SK-N-SH (cell line): ENCODE data around the gene GALNT13. TPM values are rescaled to one million over a fixed set of nuclear protein-coding genes. Genes with fewer than 3 reads are reported as not detected.

Experiments used
- CTCF ChIA-PET: fragments of 300-600, 350-600 bp; formaldehyde crosslinking; extraction: SDS; loops from one replicate; lab custom pipeline; 2021; lab: Yijun Ruan, JAX
- POLR2A ChIA-PET: fragments of 350-600 bp; sonication (Branson Sonifier 250); formaldehyde crosslinking; extraction: SDS; loops from one replicate; lab custom pipeline; 2020; ENCODE audit warnings: antibody characterized with exemption, inconsistent platforms; lab: Yijun Ruan, JAX
- DNase-seq: peaks from one replicate; pipeline ENCODE4 v3.0.0; 2012
- H2AFZ ChIP-seq: fragments of 200-600 bp; sonication (generic); 2 replicates; pipeline ENCODE4 v1.8.1; 2016; ENCODE audit warnings: antibody characterized with exemption, mild to moderate bottlenecking, low read depth
- H3F3A ChIP-seq: fragments of 200-600 bp; sonication (generic); replicated peaks from 2 replicates; pipeline ENCODE3; 2016; ENCODE audit warnings: antibody characterized with exemption, mild to moderate bottlenecking; ENCODE audit not compliant: insufficient read depth
- H3K27ac ChIP-seq, 2 experiments: fragments of 200-500 bp in 1 of 2; fragments of 200-600 bp in 1 of 2; sonication (Bioruptor generic) in 1 of 2; sonication (generic), shearing (Covaris generic) in 1 of 2; 2 replicates each; pipeline versions ENCODE4 v1.5.1 to v1.6.1; 2014 to 2016; ENCODE audit warnings: low read depth in 2 of 2, inconsistent platforms in 1 of 2, low read length in 1 of 2, mild to moderate bottlenecking in 1 of 2, mixed read lengths in 1 of 2
- H3K27me3 ChIP-seq: fragments of 200-600 bp; sonication (generic), shearing (Covaris generic); 2 replicates; pipeline ENCODE4 v1.6.1; 2016; ENCODE audit warnings: mixed run types; ENCODE audit not compliant: insufficient read depth
- H3K36me3 ChIP-seq, 2 experiments: fragments of 200-500 bp in 1 of 2; fragments of 200-600 bp in 1 of 2; sonication (Bioruptor generic) in 1 of 2; sonication (generic) in 1 of 2; replicated peaks in 1 of 2; 2 replicates each; pipeline versions ENCODE3 to v1.5.1; 2014 to 2016; ENCODE audit warnings: low read length in 1 of 2, mild to moderate bottlenecking in 1 of 2; ENCODE audit not compliant: insufficient read depth in 2 of 2, control insufficient read depth in 1 of 2
- H3K4me1 ChIP-seq, 2 experiments: fragments of 200-500 bp in 1 of 2; fragments of 200-600 bp in 1 of 2; sonication (Bioruptor generic) in 1 of 2; sonication (generic), shearing (Covaris generic) in 1 of 2; 2 replicates each; pipeline versions ENCODE4 v1.5.1 to v1.6.1; 2014 to 2016; ENCODE audit warnings: low read depth in 1 of 2, low read length in 1 of 2, mixed run types in 1 of 2; ENCODE audit not compliant: insufficient read depth in 2 of 2, control insufficient read depth in 1 of 2
- H3K4me2 ChIP-seq: fragments of 200-600 bp; sonication (generic), shearing (Covaris generic); 2 replicates; pipeline ENCODE4 v1.6.1; 2017; ENCODE audit warnings: mixed run types
- H3K4me3 ChIP-seq, 2 experiments: fragments of 200-500 bp in 1 of 2; fragments of 200-600 bp in 1 of 2; sonication (Bioruptor generic) in 1 of 2; sonication (generic), shearing (Covaris generic) in 1 of 2; 2 replicates each; pipeline versions ENCODE4 v1.5.1 to v1.8.1; 2014 to 2016; ENCODE audit warnings: low read depth in 2 of 2, inconsistent platforms in 1 of 2, low read length in 1 of 2, mild to moderate bottlenecking in 1 of 2, mixed read lengths in 1 of 2, moderate library complexity in 1 of 2
- H3K79me2 ChIP-seq: fragments of 200-600 bp; sonication (generic); 2 replicates; pipeline ENCODE4 v1.8.1; 2017; ENCODE audit warnings: mild to moderate bottlenecking; ENCODE audit not compliant: insufficient read depth
- H3K9ac ChIP-seq: fragments of 200-600 bp; sonication (generic); 2 replicates; pipeline ENCODE4 v1.6.1; 2017; ENCODE audit warnings: mixed run types
- H3K9me2 ChIP-seq: fragments of 200-600 bp; sonication (generic); 2 replicates; pipeline ENCODE4 v1.6.1; 2017; ENCODE audit warnings: mixed run types
- H3K9me3 ChIP-seq: fragments of 200-600 bp; sonication (generic); 2 replicates; pipeline ENCODE4 v1.6.1; 2017; ENCODE audit warnings: mixed run types, mild to moderate bottlenecking, moderate library complexity
- H4K20me1 ChIP-seq: fragments of 200-600 bp; sonication (generic); 2 replicates; pipeline ENCODE4 v1.6.1; 2017; ENCODE audit warnings: mild to moderate bottlenecking, mixed run types; ENCODE audit not compliant: insufficient read depth
- CHD2 ChIP-seq: fragments of 150-350 bp; IDR thresholded peaks from 2 replicates; pipeline ENCODE4 v1.6.1; 2018; ENCODE audit warnings: low read length; ENCODE audit not compliant: partially characterized antibody
- EZH2phosphoT487 ChIP-seq: fragments of 200-600 bp; sonication (generic); IDR thresholded peaks from 2 replicates; pipeline ENCODE4 v1.6.1; 2017; ENCODE audit warnings: low read depth, mixed run types, mild to moderate bottlenecking, antibody characterized with exemption, moderate library complexity, borderline replicate concordance
- FOXJ3 ChIP-seq: sonication (generic); formaldehyde crosslinking; IDR thresholded peaks from 2 replicates; pipeline ENCODE4 v1.5.1; 2020; ENCODE audit warnings: mild to moderate bottlenecking, missing genetic modification reagents
- MEF2A ChIP-seq: IDR thresholded peaks from 2 replicates; pipeline ENCODE4 v1.4.0; 2012; ENCODE audit warnings: low read depth, borderline replicate concordance
- MXI1 ChIP-seq: IDR thresholded peaks from 2 replicates; pipeline ENCODE4 v1.6.1; 2012; ENCODE audit warnings: mild to moderate bottlenecking, low read depth, low read length, improper control_type of control experiment
- NFIC ChIP-seq: IDR thresholded peaks from 2 replicates; pipeline ENCODE4 v1.4.0; 2012; ENCODE audit warnings: borderline replicate concordance
- NRF1 ChIP-seq: IDR thresholded peaks from 2 replicates; pipeline ENCODE4 v1.6.1; 2012; ENCODE audit warnings: low read depth, mild to moderate bottlenecking, low read length
- RAD21 ChIP-seq: IDR thresholded peaks from 2 replicates; pipeline ENCODE4 v1.6.1; 2012; ENCODE audit warnings: mild to moderate bottlenecking, low read length
- RCOR1 ChIP-seq: fragments of 150-350 bp; IDR thresholded peaks from 2 replicates; pipeline ENCODE4 v1.6.1; 2017; ENCODE audit warnings: antibody characterized with exemption, low read length
- REST ChIP-seq: IDR thresholded peaks from 2 replicates; pipeline ENCODE4 v1.6.1; 2012; ENCODE audit warnings: mild to moderate bottlenecking, low read depth, low read length, moderate library complexity
- RFX5 ChIP-seq: IDR thresholded peaks from 2 replicates; pipeline ENCODE4 v1.6.1; 2012; ENCODE audit warnings: mild to moderate bottlenecking, improper control_type of control experiment, low read length
- RXRA ChIP-seq: IDR thresholded peaks from 2 replicates; pipeline ENCODE4 v1.4.0; 2012; ENCODE audit warnings: low read depth, mild to moderate bottlenecking, borderline replicate concordance
- SIN3A ChIP-seq: IDR thresholded peaks from 2 replicates; pipeline ENCODE4 v1.6.1; 2012; ENCODE audit warnings: low read depth, mild to moderate bottlenecking, low read length, moderate library complexity, borderline replicate concordance
- SMC3 ChIP-seq: IDR thresholded peaks from 2 replicates; pipeline ENCODE4 v1.6.1; 2012; ENCODE audit warnings: low read depth, low read length, improper control_type of control experiment
- TAF1 ChIP-seq: IDR thresholded peaks from 2 replicates; pipeline ENCODE4 v1.6.1; 2012; ENCODE audit warnings: low read depth, mild to moderate bottlenecking, low read length, moderate library complexity, borderline replicate concordance
- TCF12 ChIP-seq: IDR thresholded peaks from 2 replicates; pipeline ENCODE4 v1.4.0; 2012
- USF1 ChIP-seq: IDR thresholded peaks from 2 replicates; pipeline ENCODE4 v1.4.0; 2012; ENCODE audit warnings: low read depth, borderline replicate concordance
- WGBS: methylation state at CpG from one replicate; pipeline ENCODE4 v1.1.6; 2017; ENCODE audit warnings: low lambda C conversion rate; 5-methylcytosine and 5-hydroxymethylcytosine counted together
- polyA plus RNA-seq, 3 experiments: library from polyadenylated mRNA; depleted of rRNA; stranded (reverse); fragments of >200 nt; gene quantifications; 2 replicates each; pipeline ENCODE4 v1.2.3, GENCODE V29; 2012
- TF ChIP-seq, protein P1 (sequence below): fragments of 200-600 bp; sonication (generic); IDR thresholded peaks from 2 replicates; pipeline ENCODE4 v1.6.1; 2017; ENCODE audit warnings: antibody characterized with exemption, mild to moderate bottlenecking, moderate library complexity

The GALNT13 gene
- polyA plus RNA-seq, 1 of the 3 experiments (the other 2 are of a cell fraction) = 0.33 TPM

DNA sequence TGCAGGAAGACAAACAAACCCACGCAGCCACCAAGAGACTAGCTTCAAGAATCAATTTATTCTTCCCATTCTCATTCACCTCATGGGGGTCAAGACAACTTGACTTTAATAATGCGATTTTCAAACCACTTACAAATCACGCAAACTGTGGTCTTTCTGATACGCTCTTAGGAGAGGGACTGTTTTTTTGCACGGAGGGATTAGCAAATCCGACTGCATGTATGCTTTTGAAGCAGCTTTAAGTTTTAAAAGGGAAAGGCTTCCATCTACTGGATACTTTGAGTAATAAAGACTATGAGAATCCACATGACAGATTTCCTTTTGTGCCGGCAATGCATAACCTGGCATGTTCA lies 503.8 kb downstream of the GALNT13 start:
- no peaks in the 10 kb centered on the region for H4K20me1 ChIP-seq

DNA sequence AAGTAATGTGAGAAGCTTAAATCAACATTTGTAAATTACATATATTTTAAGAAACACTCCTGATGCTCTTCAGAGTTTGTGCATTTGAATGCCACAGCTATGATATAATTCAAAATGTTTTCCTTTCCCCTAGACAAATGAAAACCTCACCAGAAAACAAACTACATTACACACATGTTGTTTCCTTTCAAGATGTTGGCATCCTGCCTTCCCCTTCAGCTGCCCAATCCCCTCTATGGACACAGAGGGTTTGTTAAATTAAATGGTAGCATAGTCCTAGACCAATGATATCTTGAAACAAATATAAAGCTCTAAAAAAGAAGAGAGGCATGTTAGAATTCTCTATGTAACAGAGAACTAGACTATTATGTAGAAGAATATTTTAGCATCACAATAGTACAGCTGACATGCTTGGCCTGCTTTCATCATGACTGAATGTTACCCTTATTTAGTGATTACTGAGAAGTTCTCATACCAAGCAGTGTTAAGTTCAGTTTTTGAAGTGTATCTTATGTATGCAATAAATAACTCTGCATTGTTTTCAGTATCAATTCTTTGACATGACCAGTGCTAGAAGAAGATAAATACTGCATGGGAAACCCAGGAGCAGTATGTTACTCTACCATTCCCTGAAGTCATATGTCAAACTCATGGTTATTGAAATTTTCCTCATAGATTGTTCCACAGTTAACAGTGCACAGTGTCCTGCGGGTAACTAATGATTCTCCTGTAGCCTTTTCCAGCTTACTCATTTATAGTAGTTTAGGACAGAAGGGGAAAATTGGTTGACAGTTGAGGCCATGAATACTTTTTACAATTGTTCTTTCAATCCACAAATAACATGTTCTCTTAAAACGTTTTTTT lies 510.4 kb downstream of the GALNT13 start:
- 32% methylated on average over 2 of the region's 2 CpGs for WGBS
- no peak overlapping the region for H3K4me3 ChIP-seq
- H3K9ac ChIP-seq = no peak overlapping the region
- ChIA-PET POLR2A (no interaction called here), CTCF (no interaction called here)
- no peaks in the 10 kb centered on the region for H3K9me2 ChIP-seq
- H3K79me2 ChIP-seq = no peaks in the 10 kb centered on the region
- H4K20me1 ChIP-seq = no peaks in the 10 kb centered on the region
- DNase-seq = no peak
- no peaks in the 10 kb centered on the region for H3K27me3 ChIP-seq
- H3K36me3 ChIP-seq = no peaks in the 10 kb centered on the region
- no peak overlapping the region for H3K4me2 ChIP-seq
- H3K9me3 ChIP-seq = no peaks in the 10 kb centered on the region
- H3K27ac ChIP-seq = no peak overlapping the region
- no peaks in the 10 kb centered on the region; a peak in 1 of 4 replicates for H3K4me1 ChIP-seq
- H2AFZ ChIP-seq = no peak overlapping the region
- H3F3A ChIP-seq = no peaks in the 10 kb centered on the region
- no peak for TF ChIP-seq TCF12
- TF ChIP-seq NFIC = no peak
- no peak for TF ChIP-seq SIN3A
- no peak for TF ChIP-seq RFX5
- no peak for TF ChIP-seq NRF1
- TF ChIP-seq, protein P1, sequence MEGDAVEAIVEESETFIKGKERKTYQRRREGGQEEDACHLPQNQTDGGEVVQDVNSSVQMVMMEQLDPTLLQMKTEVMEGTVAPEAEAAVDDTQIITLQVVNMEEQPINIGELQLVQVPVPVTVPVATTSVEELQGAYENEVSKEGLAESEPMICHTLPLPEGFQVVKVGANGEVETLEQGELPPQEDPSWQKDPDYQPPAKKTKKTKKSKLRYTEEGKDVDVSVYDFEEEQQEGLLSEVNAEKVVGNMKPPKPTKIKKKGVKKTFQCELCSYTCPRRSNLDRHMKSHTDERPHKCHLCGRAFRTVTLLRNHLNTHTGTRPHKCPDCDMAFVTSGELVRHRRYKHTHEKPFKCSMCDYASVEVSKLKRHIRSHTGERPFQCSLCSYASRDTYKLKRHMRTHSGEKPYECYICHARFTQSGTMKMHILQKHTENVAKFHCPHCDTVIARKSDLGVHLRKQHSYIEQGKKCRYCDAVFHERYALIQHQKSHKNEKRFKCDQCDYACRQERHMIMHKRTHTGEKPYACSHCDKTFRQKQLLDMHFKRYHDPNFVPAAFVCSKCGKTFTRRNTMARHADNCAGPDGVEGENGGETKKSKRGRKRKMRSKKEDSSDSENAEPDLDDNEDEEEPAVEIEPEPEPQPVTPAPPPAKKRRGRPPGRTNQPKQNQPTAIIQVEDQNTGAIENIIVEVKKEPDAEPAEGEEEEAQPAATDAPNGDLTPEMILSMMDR = no peak
- TF ChIP-seq USF1 = no peak
- TF ChIP-seq FOXJ3 = no peak
- TF ChIP-seq REST = no peak
- TF ChIP-seq TAF1 = no peak
- TF ChIP-seq EZH2phosphoT487 = no peak

More for the DNA sequence above, 503.8 kb downstream of the GALNT13 start:
- no peaks in the 10 kb centered on the region for H3K79me2 ChIP-seq
- no peaks in the 10 kb centered on the region for H3K36me3 ChIP-seq
- DNase-seq = peak; percentile 29
- no peak overlapping the region for H3K9ac ChIP-seq
- no peaks in the 10 kb centered on the region for H3K9me3 ChIP-seq
- CTCF ChIA-PET = interaction anchor here (0.6 to 6.2 kb wide), 42 partner anchors 8 to 1449 kb away, joined by 3 to 32 read pairs (median 3); partner anchors contain the start of genes GALNT13 and RPRM
- H2AFZ ChIP-seq = no peak overlapping the region
- H3K27me3 ChIP-seq = no peaks in the 10 kb centered on the region
- H3F3A ChIP-seq = no peaks in the 10 kb centered on the region
- H3K4me3 ChIP-seq = no peak overlapping the region
- TF ChIP-seq MEF2A (no peak), MXI1 (no peak; the same call in 1 of the 2 replicates), SIN3A (no peak), SMC3 (peak; percentile 40), EZH2phosphoT487 (no peak), CHD2 (no peak), RXRA (no peak), NFIC (no peak), RAD21 (peak; percentile 84), TCF12 (no peak), RCOR1 (no peak)
- TF ChIP-seq, protein P1 = peak; percentile 61
- H3K9me2 ChIP-seq = no peaks in the 10 kb centered on the region
- H3K4me1 ChIP-seq = no peaks in the 10 kb centered on the region; a peak in 1 of 4 replicates
- POLR2A ChIA-PET = interaction anchor here (1.8 kb wide), 1 partner anchor 504 kb away, joined by 6 read pairs; the partner anchor contains the start of gene GALNT13
- no peak overlapping the region; a peak in 1 of 4 replicates for H3K27ac ChIP-seq
- no peak overlapping the region for H3K4me2 ChIP-seq
- WGBS = 34% methylated on average over 6 of the region's 7 CpGs
